GM23338 (cell line): ENCODE measurements around the gene TRIOBP. TPM values are rescaled to one million over a fixed set of nuclear protein-coding genes. Genes with fewer than 3 reads are reported as not detected.

Experiments used
- ATAC-seq: fragments of 200-7000 bp; cut with Tn5 transposase; 3 replicates; pipeline ENCODE4 v1.9.1; 2020
- DNase-seq: peaks from one replicate; pipeline ENCODE4 v3.0.0-alpha.2; 2015; ENCODE audit warnings: low spot score
- H2AFZ ChIP-seq: fragments of 200-600 bp; sonication (generic); 2 replicates; pipeline ENCODE4 v1.8.0; 2016; ENCODE audit warnings: antibody characterized with exemption, mild to moderate bottlenecking, moderate library complexity
- H3F3A ChIP-seq: fragments of 200-600 bp; sonication (generic); replicated peaks from 2 replicates; pipeline ENCODE4 v1.8.0; 2017; ENCODE audit warnings: antibody characterized with exemption, mixed run types, low read depth
- H3K27ac ChIP-seq: fragments of 200-600 bp; sonication (generic); 2 replicates; pipeline ENCODE4 v1.6.1; 2016; ENCODE audit warnings: low read depth
- H3K27me3 ChIP-seq: fragments of 200-600 bp; sonication (generic); 2 replicates; pipeline ENCODE4 v1.8.0; 2016; ENCODE audit warnings: mild to moderate bottlenecking, mixed run types, moderate library complexity; ENCODE audit not compliant: insufficient read depth
- H3K36me3 ChIP-seq: fragments of 200-600 bp; sonication (generic); 2 replicates; pipeline ENCODE4 v1.8.0; 2016; ENCODE audit warnings: mild to moderate bottlenecking; ENCODE audit not compliant: insufficient read depth
- H3K4me1 ChIP-seq: fragments of 200-600 bp; sonication (generic); 2 replicates; pipeline ENCODE4 v1.8.0; 2016; ENCODE audit warnings: mild to moderate bottlenecking, moderate library complexity; ENCODE audit not compliant: insufficient read depth
- H3K4me2 ChIP-seq: fragments of 200-600 bp; sonication (generic); 2 replicates; pipeline ENCODE4 v1.7.1; 2017; ENCODE audit warnings: mixed run types
- H3K4me3 ChIP-seq: fragments of 200-600 bp; sonication (generic); 2 replicates; pipeline ENCODE4 v1.6.1; 2016; ENCODE audit warnings: mixed run types
- H3K79me2 ChIP-seq: fragments of 200-600 bp; sonication (generic); replicated peaks from 2 replicates; pipeline ENCODE4 v1.8.0; 2017; ENCODE audit warnings: mild to moderate bottlenecking; ENCODE audit not compliant: insufficient read depth
- H3K9me2 ChIP-seq: fragments of 200-600 bp; sonication (generic); 2 replicates; pipeline ENCODE4 v1.8.0; 2017; ENCODE audit not compliant: insufficient read depth
- H4K20me1 ChIP-seq: fragments of 200-600 bp; sonication (generic); replicated peaks from 2 replicates; pipeline ENCODE4 v1.8.0; 2017; ENCODE audit warnings: mild to moderate bottlenecking; ENCODE audit not compliant: insufficient read depth
- H3K27ac Mint-ChIP-seq: 2 replicates; pipeline ENCODE4 v1.8.0; 2020; ENCODE audit warnings: inconsistent platforms, mild to moderate bottlenecking, moderate library complexity, mixed read lengths
- H3K27me3 Mint-ChIP-seq: 3 replicates; pipeline ENCODE4 v1.8.0; 2022; ENCODE audit warnings: low read depth, mild to moderate bottlenecking, moderate library complexity, mixed read lengths, inconsistent platforms; ENCODE audit not compliant: insufficient read depth, poor library complexity
- H3K36me3 Mint-ChIP-seq: 3 replicates; pipeline ENCODE4 v1.8.0; 2021; ENCODE audit warnings: low read depth, mild to moderate bottlenecking, inconsistent platforms, moderate library complexity, mixed read lengths
- H3K4me1 Mint-ChIP-seq: 3 replicates; pipeline ENCODE4 v1.8.0; 2020; ENCODE audit warnings: mild to moderate bottlenecking, inconsistent platforms, mixed read lengths
- H3K4me3 Mint-ChIP-seq: 3 replicates; pipeline ENCODE4 v1.8.0; 2021; ENCODE audit warnings: moderate library complexity, mild to moderate bottlenecking, inconsistent platforms, mixed read lengths
- H3K9me3 Mint-ChIP-seq: 3 replicates; pipeline ENCODE4 v1.8.0; 2020; ENCODE audit warnings: moderate library complexity, mild to moderate bottlenecking, inconsistent platforms, mixed read lengths
- CREB1 ChIP-seq: fragments of 250-450 bp; sonication (Bioruptor Pico); IDR thresholded peaks from 2 replicates; pipeline ENCODE4 v1.5.0; 2020; ENCODE audit warnings: low read depth, mild to moderate bottlenecking, moderate library complexity
- CTCF ChIP-seq, 2 experiments: fragments of 200-600 bp in 1 of 2; sonication (generic) in 1 of 2; conservative IDR thresholded peaks; 2 replicates each; pipeline versions ENCODE4 v1.5.1 to v1.6.1; 2016 to 2017; ENCODE audit warnings: antibody characterized with exemption in 2 of 2, low read depth in 2 of 2, mild to moderate bottlenecking in 2 of 2, moderate library complexity in 1 of 2
- ETS1 ChIP-seq: IDR thresholded peaks from 2 replicates; pipeline ENCODE4 v1.6.1; 2016; ENCODE audit warnings: antibody characterized with exemption
- EZH2 ChIP-seq: fragments of 200-600 bp; sonication (generic); IDR thresholded peaks from one replicate; pipeline ENCODE4 v1.8.0; 2017; ENCODE audit warnings: antibody characterized with exemption, mild to moderate bottlenecking, low read depth; ENCODE audit not compliant: unreplicated experiment
- EZH2phosphoT487 ChIP-seq: fragments of 200-600 bp; sonication (generic); IDR thresholded peaks from one replicate; pipeline ENCODE4 v1.8.1; 2018; ENCODE audit warnings: antibody characterized with exemption; ENCODE audit not compliant: unreplicated experiment
- JUNB ChIP-seq: IDR thresholded peaks from one replicate; pipeline ENCODE4 v1.6.1; 2016; ENCODE audit warnings: antibody characterized with exemption; ENCODE audit not compliant: unreplicated experiment
- NANOG ChIP-seq: IDR thresholded peaks from 2 replicates; pipeline ENCODE4 v1.6.1; 2016; ENCODE audit warnings: antibody characterized with exemption, borderline replicate concordance
- POLR2AphosphoS5 ChIP-seq: IDR thresholded peaks from 2 replicates; pipeline ENCODE4 v1.6.1; 2016; ENCODE audit warnings: antibody characterized with exemption, low read depth
- REST ChIP-seq: IDR thresholded peaks from one replicate; pipeline ENCODE4 v1.6.1; 2018; ENCODE audit warnings: antibody characterized with exemption; ENCODE audit not compliant: unreplicated experiment
- STAT1 ChIP-seq: IDR thresholded peaks from one replicate; pipeline ENCODE4 v1.6.1; 2016; ENCODE audit warnings: antibody characterized with exemption; ENCODE audit not compliant: unreplicated experiment
- ZNF114 ChIP-seq: fragments of 250-450 bp; sonication (Bioruptor Pico); IDR thresholded peaks from 2 replicates; pipeline ENCODE4 v1.5.0; 2020; ENCODE audit warnings: mild to moderate bottlenecking, moderate library complexity
- ZNF331 ChIP-seq: fragments of 250-450 bp; sonication (Bioruptor Pico); IDR thresholded peaks from 2 replicates; pipeline ENCODE4 v1.5.0; 2020; ENCODE audit warnings: low read depth, mild to moderate bottlenecking, moderate library complexity
- ZNF462 ChIP-seq: fragments of 250-450 bp; sonication (Bioruptor Pico); IDR thresholded peaks from 2 replicates; pipeline ENCODE4 v1.5.0; 2020; ENCODE audit warnings: mild to moderate bottlenecking, moderate library complexity
- polyA plus RNA-seq: library from polyadenylated mRNA; unstranded; fragments of >200 nt; fragmentation: Nextera tagmentation; extraction: Ambion mirVana; gene quantifications from 2 replicates; pipeline ENCODE4 v1.2.1, GENCODE V29; 2016
- total RNA-seq: library from RNA; depleted of rRNA; stranded (reverse); fragments of >200 nt; shearing (Covaris generic); gene quantifications from 2 replicates; pipeline ENCODE4 v1.2.3, GENCODE V29; 2014

TRIOBP gene
- total and polyA plus RNA-seq, 2 experiments from 2014 or later = 21.4 to 48.4 TPM

- H4K20me1 ChIP-seq = no peaks in the 10 kb centered on the region; the same call in 1 of the 2 replicates
- H3K27ac Mint-ChIP-seq = no peak overlapping the region
- H3K4me1 Mint-ChIP-seq = peaks cover 21% of the 10 kb centered on the region
Observed at GRCh38 chr22:37751449-37752188, 54.8 kb downstream of the TRIOBP start.

More at GRCh38 chr22:37751449-37752188, 54.8 kb downstream of the TRIOBP start:
- H3K36me3 Mint-ChIP-seq = peaks cover 16% of the 10 kb centered on the region
- H3K4me3 Mint-ChIP-seq = no peak overlapping the region
- DNase-seq (no peak), ATAC-seq (peak; percentile 12; the same call in 2 of the 3 replicates)
- H2AFZ ChIP-seq = no peak overlapping the region
- no peaks in the 10 kb centered on the region for H3K36me3 ChIP-seq
- H3K4me2 ChIP-seq = no peak overlapping the region
- 0 out of 2 replicates have a peak, but pooled peaks cover 3% of the 10 kb centered on the region for H3K27me3 ChIP-seq
- H3K27ac ChIP-seq = no peak overlapping the region
- H3K9me3 Mint-ChIP-seq = no peaks in the 10 kb centered on the region
- H3F3A ChIP-seq = peaks cover 7% of the 10 kb centered on the region
- peaks cover 21% of the 10 kb centered on the region for H3K27me3 Mint-ChIP-seq
- peaks cover 10% of the 10 kb centered on the region; the same call in 1 of the 2 replicates for H3K4me1 ChIP-seq
- no peaks in the 10 kb centered on the region for H3K9me2 ChIP-seq
- no peak for TF ChIP-seq CREB1 (CRISPR knock-in tag)
- TF ChIP-seq STAT1 = no peak
- TF ChIP-seq REST = no peak
- TF ChIP-seq ZNF114 (CRISPR knock-in tag) = no peak
- no peak for TF ChIP-seq ETS1
- TF ChIP-seq ZNF462 (CRISPR knock-in tag) = no peak
- no peak for TF ChIP-seq EZH2
- no peak for TF ChIP-seq ZNF331 (CRISPR knock-in tag)
- no peak for TF ChIP-seq JUNB
- no peak for TF ChIP-seq NANOG
- no peak for TF ChIP-seq POLR2AphosphoS5
- TF ChIP-seq EZH2phosphoT487 = no peak
- TF ChIP-seq CTCF (conservative IDR thresholded peaks at IDR 0.05; ENCODE audit: low read depth in 2 of 2) = no peak
- H3K4me3 ChIP-seq = no peak overlapping the region
- no peaks in the 10 kb centered on the region for H3K79me2 ChIP-seq
